HG03175 (cell line): ENCODE results near the gene NINJ1.
"Not testable (repeated sequence)": the region's sequence is repeated elsewhere in the genome, so short reads cannot be mapped to it uniquely, and the experiment has no call there.

ENCODE experiments used
- ATAC-seq: cut with Tn5 transposase; IDR thresholded peaks from one replicate; pipeline ENCODE4 v1.9.1; 2021; ENCODE audit warnings: mild to moderate bottlenecking, moderate library complexity; ENCODE audit not compliant: unreplicated experiment

Gene NINJ1

GRCh38 chr9:93120846-93121315 is 13.2 kb downstream of the NINJ1 start:
- no peak for ATAC-seq

DNA sequence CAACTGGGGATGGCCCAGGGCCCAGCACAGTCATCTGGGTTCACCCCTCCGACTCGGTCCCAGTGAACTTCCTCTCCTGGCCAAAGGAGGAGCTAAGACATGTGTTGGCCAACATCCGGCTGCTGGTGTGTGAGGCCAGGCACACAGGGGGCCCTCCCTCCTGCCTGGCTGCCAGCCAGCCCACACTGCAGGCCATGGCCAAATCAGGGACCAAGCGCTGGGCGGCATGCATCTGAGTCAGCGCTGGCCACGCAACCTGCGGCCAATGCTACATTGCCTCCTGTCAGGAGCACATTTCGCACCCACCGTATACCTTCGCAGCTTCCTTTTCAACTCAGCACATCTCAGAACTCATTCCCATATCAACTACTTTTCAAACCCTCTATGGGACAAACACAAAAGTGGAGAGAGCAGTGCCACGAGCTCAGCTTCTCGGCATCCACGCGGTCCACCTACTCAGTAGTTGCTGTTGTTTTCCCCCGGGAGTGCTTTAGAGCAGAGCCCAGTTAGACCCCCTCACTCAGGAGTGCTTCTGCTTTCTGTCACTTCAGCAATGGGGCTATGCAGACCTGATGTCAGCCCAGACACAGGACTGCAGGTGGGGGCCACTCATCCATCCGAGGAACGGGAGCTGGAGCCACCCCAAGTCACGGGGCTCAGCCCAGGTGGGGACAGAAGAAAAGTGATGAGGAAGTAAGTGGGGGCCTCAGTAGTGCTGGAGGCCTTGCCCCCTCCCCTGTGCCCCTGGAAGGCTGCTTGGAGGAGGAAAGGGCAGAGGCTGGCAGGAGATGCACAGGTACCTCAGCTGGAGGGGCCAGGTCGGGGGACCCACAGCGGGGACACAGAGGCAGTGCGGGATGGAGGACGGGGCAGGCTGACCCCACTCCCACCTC is 13.9 kb downstream of the NINJ1 start:
- ATAC-seq, result peak; percentile 90

DNA sequence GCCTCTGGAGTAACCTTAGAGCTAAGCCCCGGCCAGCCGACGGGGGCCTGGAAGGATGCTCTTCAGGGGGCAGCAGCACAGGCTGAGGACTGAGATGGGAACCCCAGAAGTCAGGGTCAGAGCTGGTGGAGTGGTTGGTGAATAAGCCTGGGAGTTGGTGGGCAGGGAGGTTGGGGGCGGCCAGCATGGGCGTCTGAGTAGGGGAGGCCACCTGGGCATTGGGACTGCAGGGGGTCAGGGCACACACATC is 14.4 kb downstream of the NINJ1 start:
- no peak for ATAC-seq

DNA sequence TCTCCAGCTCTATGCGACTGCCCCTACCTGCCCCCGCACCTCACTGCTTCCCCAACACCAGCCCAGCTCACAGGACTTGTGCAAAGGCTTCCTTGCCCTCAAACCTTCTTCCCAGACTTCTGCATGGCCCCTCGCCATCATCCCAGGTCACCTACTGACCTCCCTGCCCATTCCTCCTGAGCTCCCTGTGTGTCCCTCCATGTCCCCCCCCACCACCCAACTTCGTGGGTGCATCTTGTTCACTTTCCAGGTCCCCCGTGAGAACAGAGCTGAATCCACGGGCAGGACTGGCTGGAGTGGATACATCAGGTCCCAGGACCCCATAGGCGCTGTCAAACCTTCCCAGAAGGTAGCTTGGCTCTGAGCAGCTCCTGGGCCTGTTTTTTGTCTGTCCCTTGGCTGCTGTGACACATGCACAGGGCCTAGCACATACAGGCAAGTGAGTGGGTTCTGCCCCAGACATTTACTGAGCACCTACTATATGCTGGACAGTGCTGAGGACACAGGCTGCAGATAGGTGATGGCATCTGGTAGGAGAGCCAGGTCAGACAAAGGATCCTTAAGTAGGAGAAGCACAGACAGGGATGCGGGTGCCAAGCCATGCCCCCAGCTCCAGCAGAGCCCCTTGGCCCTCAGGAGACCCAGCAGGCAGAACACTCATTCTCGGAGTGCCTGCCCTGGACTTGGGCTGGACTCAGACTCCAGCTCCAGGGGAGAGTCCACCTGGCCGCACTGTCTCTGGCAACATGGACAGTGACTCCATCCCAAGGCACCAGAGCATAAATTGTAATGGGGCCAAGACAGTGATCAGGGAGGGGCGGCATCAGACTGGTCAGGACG is 15.0 kb downstream of the NINJ1 start:
- ATAC-seq, result no peak

DNA sequence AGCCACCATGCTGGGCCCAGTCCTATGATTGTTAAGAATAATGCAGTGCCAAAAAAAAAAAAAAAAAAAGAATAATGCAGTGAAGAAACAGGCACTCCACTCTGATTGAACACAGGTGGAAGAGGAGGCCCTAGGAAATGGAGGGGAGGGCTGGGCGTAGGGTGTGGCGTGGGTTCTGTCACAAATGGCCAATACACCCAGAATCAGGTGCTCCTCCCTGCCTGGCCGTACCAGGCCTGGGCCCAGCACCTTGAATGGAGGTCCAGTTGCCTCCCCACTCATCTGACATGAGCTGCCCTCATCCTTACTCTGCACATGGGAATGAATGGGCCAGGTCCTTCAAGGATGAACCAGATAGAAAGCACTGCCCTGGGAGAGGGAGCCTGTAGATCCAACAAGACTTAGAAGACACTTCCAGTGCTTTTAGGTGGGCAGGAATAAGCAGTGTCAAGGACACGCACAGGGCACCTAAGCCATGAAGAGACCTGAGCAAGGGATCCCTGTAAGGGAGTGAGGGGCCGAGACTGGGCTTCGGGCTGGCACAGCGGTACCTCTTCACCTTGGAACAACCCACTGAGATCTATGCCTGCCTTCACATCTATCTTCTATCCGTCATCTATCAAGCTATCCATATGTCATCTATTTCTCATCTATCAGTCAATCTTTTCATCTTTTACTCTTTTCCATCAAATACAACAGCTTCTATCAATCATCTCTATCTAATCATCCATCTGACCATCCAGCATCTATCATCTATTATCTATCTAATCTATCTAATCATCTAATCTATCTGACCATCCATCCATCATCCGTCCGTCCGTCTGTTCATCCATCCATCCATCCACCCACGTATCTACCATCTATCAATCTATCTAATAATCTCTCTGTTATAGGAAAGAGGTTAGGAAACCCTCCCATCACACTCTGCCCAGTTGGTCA is 15.9 kb downstream of the NINJ1 start:
- ATAC-seq, result no peak

GRCh38 chr9:93117521-93117920 is 16.5 kb downstream of the NINJ1 start:
- not testable (repeated sequence) for ATAC-seq

DNA sequence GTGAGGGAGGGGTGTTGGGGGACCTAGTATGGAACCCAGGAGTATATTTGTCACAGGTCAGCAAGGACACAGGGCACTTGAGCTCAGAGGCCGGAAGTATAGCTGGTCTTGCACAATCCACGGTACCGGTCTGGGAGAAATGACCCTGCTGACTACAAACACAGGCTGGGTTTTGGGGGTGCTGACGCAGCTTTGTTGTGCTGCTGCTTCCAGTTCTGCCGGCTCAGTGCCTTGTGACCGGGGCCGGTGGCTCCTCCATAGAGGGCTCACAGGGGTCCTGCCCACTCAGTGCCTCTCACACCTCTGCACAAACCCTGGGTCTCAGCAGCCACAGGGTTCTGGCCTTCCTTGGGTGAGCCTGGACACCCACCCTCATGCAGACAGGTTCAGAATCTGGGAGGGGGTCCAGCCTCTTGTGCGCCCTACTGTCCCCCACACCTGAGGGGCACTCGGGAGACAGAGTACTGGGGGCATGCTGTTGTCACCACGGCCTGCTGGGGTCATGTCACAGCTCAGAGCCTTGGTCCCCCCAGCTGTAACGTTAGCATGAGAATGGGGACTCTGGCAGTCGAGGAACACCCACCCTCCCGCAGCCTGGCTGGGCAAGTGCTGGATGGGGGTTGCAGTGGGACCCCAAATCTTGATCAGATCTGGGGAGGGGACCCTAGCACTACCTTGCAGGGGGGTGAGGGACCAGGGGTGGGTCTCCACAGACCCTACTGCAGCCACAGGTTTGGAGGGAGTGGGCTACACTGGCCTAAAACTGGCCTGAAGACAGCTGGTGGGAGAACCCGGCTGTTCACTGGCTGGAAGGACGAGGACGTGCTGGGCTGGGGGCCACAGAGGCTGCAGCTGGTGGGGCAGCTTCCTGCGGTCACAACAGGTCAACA is 17.7 kb downstream of the NINJ1 start:
- ATAC-seq, result no peak

GRCh38 chr9:93115486-93116071 is 18.5 kb downstream of the NINJ1 start:
- no peak for ATAC-seq

GRCh38 chr9:93114984-93115335 is 19.1 kb downstream of the NINJ1 start:
- ATAC-seq, result no peak

DNA sequence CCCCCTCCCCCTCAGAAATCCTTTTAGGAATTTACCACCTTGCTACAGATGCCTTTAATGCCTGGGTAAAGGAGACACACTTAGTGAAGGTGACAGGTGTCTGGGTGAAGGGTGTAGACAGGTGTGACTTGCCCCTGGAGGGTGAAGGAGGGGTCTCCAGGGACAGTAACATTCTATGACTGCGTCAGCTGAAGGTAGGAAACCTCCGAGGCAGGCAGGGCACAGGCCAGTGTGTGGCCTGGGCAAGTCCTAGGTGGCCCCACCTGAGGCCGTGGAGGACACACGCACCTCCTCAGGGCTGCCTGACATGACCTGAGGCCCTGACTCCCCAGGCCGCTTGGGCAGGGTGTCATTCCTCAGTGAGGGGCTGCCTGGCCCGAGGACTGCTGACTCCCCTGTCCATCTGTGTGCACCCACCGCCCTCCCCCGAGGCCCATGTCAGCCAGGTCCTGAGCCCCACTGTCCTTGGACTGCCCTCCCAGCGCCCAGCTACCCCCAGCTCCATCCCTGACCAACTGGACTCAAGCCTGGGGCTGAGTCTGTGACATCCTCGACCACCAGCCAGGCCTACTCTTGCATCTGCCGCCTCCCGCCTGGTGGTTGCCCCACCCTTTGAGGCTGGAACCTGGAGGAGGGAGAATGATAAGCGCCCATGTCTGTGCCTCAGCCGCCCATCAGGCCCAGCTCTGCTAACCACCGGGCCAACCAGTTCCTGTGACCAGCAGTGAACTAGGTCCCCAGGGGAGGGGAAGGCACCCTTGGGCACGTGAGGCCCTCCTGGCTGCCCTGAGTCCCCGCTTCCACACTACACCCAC is 19.7 kb downstream of the NINJ1 start:
- ATAC-seq, result no peak

DNA sequence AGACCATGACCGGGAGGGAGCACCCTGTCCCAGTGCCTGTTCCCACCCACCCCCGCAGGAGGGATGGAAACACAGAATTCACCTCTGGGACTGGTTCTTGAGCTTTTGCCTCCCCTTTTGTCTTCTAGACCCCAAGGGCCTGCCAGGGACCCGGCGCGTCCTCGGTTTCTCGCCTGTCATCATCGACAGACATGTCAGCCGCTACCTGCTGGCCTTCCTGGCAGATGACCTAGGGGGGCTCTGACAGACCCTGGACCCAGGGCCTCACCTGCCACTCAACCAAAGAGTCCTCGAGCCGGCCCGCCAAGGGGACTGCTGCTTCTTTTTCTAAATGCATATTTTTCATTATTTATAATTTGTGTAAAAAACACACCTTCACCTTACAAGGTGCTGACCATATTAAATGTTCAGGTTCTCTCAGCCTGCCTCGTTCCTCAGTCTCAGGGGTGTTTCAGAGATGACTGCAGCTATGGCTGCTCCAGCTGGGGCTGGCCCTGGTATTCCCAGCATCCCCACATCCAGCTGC is 21.1 kb downstream of the NINJ1 start:
- ATAC-seq, result no peak

- ATAC-seq, result no peak
Measured at GRCh38 chr9:93112116-93112863, 21.8 kb downstream of the NINJ1 start.

GRCh38 chr9:93111371-93112115 is 22.5 kb downstream of the NINJ1 start:
- no peak for ATAC-seq

DNA sequence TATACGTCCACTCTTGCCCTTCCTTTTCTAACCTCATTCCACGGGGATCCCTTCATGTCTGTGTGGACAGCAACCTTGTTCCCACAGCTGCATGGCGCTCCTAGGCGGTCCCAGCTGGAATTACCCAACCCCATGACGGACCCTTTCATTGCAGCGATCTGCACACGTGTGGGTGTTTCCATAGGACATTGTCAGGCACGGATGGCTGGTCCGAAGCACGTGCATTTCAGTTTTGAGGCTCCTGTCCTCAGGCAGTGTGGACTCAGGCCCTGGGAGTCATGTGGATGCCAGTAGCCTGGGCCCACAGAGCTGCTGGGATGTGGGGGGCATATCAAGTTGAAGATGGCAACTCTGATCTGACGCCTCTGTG is 23.1 kb downstream of the NINJ1 start:
- ATAC-seq, result no peak

- ATAC-seq, result no peak
Measured at GRCh38 chr9:93110311-93110855, 23.7 kb downstream of the NINJ1 start.

DNA sequence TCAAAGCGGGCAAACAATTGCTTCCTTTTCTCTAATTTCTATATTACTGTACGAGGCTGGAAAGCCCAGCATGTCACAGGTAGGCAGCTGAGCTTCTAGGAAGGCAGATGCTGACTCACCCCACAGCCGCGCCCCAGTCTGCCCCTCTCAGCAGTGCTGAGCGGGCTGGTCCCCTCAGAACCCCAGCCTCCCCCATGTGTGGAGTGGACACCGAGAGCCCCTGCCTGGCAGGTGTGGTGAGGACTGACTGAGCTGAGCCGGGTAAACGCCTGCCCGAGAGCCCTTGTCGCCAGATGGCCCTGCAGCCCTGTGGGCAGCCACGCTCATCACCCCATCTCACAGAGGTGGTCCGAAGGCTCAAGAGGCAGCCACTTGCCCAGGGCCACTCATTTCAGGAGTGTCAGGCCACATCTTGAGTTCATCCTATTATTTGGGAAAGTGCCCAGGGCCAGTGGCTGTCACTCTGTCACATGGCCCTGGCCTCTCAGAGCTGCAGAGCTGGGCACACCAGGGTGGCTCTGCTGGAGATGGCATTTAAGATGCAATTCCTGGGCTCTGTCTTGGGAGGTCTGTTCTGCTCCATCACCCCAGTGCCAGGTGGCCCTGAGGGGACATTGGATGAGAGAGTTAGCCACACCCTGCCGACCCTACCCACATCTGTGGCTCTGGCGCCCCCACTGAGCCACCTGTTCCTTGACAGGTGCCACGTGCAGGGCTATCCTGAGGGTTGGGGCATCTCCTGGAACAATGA is 25.6 kb downstream of the NINJ1 start:
- ATAC-seq, result no peak
